NCI-H2081 treated with DMSO at 0.1 percent for 48 hours (cell line): Measurements from ENCODE around the gene PPP1R14D.
"Not testable (repeated sequence)": the region's sequence is repeated elsewhere in the genome, so short reads cannot be mapped to it uniquely, and the experiment has no call there.

ENCODE experiments used
- DNase-seq: peaks from one replicate; lab custom pipeline; 2025; lab: John Stamatoyannopoulos, UW

The PPP1R14D gene, protein sequence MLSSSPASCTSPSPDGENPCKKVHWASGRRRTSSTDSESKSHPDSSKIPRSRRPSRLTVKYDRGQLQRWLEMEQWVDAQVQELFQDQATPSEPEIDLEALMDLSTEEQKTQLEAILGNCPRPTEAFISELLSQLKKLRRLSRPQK

DNA sequence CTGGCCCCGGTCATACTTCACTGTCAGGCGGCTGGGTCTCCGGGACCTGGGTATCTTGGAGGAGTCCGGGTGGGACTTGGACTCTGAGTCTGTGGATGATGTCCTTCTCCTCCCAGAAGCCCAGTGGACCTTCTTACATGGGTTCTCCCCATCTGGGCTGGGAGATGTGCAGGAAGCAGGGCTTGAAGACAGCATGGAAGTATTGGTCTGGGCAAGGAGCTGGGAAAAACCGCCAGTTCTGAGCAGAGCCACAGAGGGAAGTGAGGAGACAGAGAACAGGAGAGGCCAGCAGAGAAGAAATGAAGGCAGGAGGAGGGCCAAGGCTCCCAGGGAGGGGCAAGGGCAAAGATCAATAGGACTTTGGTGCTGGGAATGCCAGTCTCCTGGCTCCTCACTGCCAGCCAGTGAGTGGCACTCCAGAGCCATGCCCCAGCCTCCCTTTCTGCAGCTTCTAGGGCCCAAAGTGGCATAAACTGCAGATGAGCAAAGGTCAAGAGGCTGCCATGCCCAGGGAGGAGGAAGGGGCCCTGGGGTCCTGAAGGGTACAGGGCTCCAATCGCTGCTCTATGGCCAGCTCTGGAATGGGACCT is at the start of gene PPP1R14D:
Gene PPP1R14D, minus strand, starts transcription at position 262 of the 590 bp plus-strand sequence. Its CDS starts 67 bp downstream, at position 195.
- DNase-seq, result no peak

DNA sequence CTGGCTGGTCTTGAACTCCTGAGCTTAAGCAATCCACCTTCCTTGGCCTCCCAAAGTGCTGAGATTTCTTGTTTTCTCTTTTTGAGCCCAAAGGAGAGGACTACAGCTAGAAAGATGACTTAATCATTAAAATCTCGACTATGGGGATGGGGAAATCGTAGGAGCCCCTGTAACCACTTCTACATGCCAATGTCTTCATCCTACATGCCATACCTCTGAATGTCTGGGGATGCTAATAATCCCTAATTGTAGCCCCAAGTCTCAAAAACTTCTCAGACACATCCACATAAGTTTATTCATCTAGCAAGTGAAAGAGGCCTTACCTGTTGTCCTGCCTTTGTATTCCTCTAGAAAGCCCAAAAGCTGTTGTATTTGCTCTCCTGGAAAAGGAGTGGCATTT is 49.2 kb upstream of the PPP1R14D start:
- no peak for DNase-seq

DNA sequence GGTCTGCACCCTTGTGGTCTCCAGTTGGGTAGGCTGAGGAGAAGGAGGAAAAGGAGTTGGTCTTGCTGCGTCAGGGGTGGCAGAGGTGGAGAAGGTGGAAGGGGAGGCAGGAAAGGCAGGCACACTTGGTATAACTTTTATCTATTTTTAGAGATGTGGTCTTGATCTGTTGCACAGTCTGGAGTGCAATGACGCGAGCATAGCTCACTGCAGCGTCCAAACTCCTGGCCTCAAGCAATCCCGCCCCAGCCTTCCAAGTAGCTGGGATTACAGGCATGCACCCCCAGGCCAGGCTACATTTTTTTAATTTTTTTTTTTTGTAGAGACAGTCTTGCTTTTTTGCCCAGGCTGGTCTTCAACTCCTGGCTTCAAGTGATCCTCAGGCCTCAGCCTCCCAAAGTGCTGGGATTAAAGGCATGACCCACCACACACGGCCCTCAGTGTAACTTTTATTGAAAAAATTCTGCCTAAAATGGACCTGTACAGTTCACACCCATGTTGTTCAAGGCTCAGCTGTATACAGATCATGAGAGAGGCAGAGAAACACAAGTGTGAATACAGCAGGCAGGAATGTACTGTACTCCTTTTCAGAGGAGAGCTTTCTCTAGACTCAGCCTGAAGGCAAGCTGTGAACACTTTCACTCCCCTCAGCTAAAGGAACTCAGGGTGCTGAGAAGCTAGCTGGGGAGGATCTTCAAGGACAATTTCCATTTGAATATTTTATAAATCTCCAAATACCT is 47.7 kb upstream of the PPP1R14D start:
- no peak for DNase-seq

DNA sequence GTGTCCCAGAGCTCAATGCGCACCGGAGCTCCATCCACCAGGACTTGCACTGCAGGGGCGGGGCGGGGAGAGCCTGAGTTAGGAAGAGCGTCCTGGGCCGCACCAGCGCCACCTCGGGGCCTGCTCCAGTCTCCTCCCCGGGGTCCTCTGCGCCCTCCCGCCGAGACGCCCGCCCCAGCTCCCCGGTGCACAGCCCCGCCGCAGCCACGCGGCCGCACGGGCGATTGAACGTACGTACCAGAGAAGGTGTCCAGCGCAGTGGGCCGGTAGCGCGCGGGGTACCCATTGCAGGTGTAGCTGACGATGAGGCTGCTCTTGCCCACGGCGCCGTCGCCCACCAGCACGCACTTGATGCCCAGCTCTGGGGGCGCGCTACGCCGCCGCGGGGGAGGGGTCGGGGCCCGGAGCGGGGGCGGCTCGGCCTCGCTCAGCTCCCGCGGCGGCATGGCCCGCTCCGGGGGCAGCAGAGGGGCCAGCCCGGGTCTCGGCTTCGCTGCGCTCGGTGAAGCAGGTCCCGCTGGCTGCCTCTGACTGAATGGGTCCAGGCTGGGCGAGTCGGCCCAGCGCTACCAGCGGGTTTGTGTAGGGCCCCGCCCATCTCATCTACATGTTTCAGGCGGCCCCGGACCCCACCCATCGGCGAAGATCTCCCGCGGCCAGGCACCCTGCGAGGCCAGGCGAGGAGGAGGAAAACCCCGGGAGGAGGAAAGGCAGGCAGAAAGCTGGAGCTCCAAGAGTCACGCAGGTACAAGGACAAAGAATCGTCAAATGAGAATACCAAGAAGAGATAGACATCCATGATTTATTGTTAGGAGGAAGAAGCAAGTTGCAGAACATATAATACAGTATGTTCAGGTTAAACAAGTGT is 45.4 kb upstream of the PPP1R14D start, which contains the start of gene RHOV:
Gene RHOV, minus strand, starts transcription at position 541 of the 868 bp plus-strand sequence. Its CDS starts 95 bp downstream, at position 446.
- peak; percentile 37 for DNase-seq

DNA sequence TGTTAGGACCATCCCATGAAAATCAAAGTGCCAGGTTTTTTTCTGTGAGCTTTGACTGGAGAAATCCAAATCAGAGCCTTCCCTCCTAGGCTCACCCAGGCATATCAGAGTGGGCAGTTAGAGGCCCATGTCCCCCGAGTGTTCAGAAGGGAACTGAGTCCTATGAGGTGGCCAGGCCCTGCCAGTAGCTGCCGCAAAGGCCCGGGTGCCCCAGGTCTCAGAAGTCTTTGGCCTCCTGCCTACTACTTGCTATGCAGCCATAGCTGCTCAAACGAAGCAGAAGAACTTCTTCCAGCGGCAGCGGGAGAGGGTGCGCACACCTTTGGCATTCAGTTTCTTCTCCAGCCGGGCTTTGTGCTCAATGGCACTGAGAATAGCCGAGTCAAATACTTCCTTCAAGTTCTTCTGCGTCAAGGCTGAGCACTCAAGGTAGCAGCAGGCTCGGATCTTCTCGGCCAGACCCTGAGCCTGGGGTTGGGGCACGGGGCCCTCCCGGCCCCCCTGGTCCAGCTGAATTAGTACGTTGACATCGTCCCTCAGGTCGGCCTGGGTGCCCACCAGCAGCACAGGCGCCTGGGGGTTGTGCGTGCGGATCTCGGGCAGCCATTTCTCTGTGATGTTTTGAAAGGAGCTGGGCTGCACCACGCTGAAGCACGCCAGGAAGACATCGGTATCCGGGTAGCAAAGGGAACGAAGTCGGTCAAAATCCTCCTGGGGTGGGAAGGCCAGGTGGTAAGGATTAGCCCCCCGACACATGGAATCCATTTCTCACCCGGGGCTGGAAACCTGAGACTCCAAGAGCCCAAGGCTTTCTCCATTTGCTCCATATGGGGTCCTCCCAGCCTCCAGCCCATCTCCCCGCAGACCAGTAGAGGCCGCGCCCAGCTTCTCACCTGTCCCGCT is 44.5 kb upstream of the PPP1R14D start:
- no peak for DNase-seq

DNA sequence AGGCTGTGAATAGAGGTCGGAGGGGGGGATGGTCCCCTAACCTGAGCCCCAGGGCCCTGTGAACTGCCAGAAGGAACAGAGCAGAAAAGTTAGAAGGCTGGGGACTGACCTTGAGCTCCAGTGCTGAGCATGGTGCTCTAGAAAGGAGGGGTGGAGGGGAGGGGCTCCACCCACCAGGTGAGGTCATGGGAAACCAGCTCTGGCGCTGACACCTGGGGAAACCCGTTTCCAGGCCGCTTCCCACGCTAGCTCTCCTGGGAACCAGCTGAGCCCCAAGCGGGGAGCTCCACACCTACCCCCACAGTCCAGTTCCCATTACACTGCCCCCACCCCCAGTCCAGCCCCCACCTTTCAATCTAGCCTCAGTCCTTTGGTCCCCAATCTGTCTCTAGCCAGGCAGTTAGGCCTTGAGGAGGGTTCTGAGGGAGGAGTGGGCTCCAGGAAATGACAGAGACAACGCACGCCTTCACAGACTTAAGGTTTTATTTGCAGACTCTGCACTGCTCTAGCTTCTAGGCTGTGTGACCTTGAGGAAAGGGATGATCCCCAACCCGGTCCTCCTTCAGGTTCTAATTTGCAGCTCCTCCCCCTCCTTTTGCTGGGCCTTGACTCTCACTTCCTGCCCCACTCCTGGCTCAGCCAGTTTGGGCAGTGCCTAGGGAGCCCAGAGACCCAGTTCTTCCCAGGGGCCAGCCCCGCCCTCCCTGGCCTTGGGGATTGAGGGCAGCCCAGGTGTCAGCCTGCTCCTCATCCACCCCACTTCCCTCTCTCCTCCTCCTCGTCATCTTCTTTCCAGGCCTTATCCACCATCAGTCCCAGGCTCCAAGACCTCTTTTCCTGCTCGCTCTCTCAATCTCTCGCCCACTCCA is 43.5 kb upstream of the PPP1R14D start:
- no peak for DNase-seq

DNA sequence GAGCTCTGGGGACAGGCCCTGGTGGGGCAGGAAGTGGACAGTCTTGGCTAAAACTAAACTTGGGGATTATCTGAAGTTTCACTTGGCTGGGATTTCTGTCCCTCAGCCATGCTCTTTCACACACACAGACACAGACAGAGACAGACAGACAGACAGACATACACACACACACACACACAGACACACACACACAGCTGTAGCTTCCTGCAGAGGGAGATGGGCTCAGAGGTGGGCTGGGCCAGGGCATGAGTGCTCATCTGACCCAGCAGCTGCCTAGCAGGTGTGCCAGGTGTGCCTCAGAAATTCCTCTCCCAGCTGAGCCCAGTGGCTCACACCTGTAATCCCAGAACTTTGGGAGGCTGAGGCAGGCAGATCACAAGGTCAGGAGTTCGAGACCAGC is 42.2 kb upstream of the PPP1R14D start:
- no peak for DNase-seq

DNA sequence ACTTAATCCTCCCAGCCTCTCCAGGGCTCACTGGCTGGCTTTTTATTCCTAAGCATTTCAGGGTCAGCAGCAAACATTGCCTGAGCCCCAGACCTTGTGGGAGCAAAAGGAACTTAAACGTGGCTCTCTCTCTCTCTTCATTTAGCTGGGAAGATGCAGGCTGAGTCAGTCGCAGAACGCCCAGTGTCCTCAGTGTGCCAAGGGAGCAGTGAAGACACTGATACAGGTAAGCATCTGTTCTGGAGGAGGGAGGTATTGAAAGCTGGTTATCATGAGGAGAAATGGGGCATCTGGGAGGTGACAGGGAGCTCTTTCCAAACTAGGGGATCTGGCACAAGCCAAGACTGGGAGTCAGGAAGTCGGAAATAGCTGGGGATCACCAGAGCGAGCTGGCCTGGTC is 41.2 kb upstream of the PPP1R14D start:
- no peak for DNase-seq

DNA sequence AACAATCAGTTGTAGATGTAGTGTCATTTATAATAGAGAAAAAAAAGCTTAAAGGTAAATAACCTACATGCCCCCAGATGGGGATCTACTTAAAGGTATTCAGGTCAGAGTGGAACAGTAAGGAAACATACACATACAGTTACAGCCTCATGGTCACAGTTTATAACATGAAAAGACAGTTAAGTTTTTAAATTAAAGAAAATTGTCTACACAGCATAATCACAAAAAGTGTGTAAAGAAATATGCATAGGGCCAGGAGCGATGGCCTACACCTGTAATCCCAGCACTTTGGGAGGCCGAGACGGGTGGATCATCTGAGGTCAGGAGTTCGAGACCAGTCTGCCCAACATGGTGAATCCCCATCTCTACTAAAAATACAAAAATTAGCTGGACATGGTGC is 38.7 kb upstream of the PPP1R14D start:
- no peak for DNase-seq

DNA sequence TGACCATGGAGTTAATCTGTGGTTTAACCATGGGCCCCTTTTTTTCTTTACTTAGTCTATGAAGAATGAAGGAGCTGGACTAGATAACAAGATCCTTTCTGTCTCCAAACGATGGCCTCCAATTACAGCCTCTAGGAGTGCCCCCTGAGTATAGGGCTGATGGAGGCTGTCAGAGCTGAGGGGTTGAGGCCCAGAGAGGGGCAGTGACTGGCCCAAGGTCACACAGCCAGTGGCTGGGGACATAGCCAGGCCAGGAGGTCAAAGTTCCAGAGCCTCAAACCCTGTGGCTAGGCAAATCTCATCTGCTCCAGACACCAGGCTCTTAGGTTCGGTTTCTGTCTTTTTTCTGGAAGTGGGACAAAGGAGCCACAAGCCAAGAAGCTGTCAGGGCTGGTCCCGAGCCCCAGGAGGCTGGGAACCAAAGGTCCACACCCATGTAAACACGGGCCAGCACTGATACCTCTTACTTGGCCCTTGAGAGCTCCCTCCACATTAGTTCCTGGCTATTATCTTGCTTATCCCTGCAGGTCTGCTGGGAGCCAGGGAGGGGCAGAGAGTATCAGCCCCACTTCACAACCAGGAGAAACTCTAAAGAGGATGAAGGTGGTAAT is 35.3 kb upstream of the PPP1R14D start:
- DNase-seq, result no peak

DNA sequence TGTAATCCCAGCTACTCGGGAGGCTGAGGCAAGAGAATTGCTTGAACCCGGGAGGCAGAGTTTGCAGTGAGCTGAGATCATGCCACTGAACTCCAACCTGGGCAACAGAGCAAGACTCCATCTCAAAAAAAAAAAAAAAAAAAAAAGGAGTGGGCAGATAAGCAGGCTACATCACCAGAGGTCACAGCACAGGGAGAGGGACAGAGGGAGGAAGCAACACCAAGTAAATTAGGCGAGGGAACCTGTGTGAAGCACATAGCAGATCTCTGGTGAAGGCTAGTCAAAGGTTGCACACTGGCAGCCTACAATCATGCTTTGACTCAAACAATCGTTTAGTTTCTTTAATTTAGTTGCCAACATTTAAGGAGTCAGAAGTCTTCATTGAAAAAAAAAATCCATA is 32.6 kb upstream of the PPP1R14D start:
- not testable (repeated sequence) for DNase-seq

DNA sequence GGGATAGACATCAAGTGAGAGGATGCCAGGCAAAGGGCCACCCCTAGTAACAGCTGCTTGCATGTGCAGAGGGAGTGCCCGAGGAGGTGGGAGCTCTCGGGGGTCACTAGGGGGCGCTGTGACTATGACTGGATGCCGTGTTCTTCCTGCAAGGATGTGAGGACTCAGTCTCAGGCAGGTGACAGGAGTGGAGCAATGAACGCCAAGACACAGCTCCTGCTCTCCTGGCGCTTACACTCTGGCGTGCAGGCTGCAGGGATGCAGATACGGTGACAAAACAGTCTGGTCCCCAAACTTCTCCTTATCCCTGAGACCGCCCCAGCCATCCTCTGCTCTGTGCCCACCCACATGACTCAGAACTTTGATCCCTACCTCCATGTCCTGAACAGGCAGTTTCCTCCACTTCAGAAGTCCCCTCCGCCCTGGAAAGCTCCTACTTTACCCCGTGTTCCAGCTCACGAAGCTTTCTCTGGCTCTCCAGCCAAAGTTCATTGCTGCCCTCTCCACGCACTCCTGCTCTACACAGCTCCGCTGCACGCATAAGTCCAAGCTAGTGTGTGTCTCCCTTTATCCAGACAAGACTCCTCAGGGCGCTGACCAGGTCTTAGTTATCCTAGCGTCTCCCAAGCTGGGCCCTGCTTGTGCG is 30.8 kb upstream of the PPP1R14D start:
- peak; percentile 36 for DNase-seq

DNA sequence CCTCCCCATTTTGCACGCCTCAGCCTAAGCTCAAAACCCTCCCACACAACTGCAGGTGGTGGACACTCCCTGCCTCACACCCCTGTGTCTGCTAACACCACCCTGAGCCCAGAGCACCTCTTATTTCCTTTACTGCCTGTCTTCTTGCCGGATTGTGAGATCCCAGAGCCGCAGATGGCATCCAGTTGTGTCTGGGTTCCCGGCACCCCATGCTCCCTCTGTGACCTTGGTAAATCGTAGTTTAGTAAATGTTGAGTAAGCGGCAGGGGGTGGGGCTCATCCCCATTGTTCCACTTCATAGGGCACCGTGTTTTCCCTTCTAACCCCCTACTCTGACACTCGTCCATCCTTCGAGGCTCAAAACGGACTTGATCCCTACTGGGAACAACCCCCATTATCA is 30.2 kb upstream of the PPP1R14D start:
- no peak for DNase-seq

DNA sequence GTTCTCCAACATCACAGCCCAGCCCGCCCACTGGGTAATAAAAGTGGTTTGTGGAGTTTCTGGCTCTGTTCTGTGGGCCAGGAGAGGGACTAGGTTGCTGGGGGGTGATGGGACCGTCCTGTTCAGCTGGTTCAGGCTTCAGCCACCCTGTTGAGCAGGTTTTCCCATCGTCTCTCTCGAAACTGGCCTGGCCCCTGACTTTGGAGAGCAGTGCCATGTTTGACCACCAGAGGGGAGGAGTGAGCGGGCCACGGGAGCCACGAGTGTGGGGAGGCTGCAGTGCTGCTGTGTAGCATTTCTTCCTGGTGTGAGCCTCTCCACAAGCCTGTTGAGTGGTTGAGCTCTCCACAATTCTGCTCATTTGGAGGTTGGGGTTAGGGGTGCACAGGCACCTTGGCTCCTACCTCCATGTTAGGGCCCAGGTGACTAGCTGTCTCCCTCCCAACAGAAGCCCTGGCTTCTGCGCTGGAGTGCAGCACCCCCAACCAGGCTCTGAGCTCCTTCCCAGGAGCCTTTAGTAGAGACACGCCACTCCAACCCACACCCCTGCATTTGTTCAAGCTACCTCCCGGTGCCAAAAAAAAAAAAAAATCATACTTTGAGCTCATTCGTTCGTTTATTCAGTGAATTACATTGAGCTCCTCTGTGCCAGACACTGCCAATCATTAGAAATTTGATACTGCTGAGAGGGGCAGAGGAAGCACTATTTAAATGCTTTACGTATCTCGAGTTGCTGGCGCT is 29.3 kb upstream of the PPP1R14D start:
- no peak for DNase-seq

DNA sequence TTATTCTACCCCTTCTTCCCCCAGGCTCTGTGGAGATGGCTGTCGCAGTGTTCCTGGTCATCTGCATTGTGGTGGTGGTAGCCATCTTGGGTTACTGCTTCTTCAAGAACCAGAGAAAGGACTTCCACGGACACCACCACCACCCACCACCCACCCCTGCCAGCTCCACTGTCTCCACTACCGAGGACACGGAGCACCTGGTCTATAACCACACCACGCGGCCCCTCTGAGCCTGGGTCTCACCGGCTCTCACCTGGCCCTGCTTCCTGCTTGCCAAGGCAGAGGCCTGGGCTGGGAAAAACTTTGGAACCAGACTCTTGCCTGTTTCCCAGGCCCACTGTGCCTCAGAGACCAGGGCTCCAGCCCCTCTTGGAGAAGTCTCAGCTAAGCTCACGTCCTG is 28.2 kb upstream of the PPP1R14D start:
- no peak for DNase-seq

DNA sequence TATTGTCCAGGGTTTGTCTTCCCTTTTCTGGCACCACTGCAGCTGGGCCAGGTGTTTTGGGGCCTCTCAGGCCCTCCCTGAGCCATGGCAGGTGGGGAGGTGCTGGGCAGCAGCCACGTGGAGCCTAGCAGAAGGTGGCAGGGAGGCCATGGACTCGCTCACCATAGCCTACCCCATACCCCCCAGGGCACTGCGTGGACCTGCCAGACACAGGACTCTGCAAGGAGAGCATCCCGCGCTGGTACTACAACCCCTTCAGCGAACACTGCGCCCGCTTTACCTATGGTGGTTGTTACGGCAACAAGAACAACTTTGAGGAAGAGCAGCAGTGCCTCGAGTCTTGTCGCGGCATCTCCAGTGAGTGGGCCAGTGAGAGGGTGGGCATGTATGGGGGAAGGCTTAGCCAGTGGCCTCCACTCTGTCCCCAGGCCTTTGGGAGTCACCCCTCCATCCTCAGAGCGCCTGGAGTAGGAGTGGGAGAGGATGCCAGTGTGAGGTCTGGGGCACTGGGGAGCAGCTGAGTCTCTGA is 27.3 kb upstream of the PPP1R14D start:
- no peak for DNase-seq

DNA sequence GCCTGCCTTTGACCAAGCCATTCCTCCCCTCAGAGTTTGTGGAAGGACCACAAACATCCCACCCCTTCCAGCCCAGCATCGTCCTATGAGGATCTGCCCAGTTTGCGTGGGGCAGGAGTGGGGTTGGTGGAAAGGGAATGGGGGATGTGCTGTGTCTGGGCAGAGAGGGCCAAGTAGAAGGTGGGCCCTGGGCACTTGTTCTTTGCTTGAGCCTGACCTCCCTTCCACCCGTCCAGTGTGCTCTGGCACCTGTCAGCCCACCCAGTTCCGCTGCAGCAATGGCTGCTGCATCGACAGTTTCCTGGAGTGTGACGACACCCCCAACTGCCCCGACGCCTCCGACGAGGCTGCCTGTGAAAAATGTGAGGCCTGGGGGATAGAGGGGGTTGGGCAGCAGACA is 25.7 kb upstream of the PPP1R14D start:
- DNase-seq, result no peak

DNA sequence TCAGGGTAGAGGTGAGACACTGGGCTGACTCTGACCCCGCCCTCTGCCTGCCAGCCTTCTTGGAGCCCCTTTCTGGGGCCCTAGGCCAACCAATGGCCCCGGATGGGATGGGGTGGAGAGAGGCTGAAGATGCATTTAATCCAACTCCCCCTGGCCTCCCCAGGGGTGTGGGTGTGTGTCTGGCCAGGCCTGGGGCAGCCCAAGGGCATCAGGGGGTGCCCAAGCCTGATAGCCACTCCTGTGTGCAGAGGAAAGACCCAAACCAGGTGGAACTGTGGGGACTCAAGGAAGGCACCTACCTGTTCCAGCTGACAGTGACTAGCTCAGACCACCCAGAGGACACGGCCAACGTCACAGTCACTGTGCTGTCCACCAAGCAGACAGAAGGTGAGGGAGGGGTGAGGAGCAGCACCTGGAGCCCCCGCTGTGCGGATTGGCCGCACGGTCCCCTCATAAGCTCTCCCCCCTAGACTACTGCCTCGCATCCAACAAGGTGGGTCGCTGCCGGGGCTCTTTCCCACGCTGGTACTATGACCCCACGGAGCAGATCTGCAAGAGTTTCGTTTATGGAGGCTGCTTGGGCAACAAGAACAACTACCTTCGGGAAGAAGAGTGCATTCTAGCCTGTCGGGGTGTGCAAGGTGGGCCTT is 24.9 kb upstream of the PPP1R14D start:
- no peak for DNase-seq
